HG03060 (cell line): ENCODE data around the gene HYLS1.
"Not testable (repeated sequence)": the region's sequence is repeated elsewhere in the genome, so short reads cannot be mapped to it uniquely, and the experiment has no call there.

Experiments used
- ATAC-seq: cut with Tn5 transposase; IDR thresholded peaks from one replicate; pipeline ENCODE4 v1.9.1; 2021; ENCODE audit warnings: low read depth, moderate number of reproducible peaks; ENCODE audit not compliant: unreplicated experiment

The HYLS1 gene

GRCh38 chr11:125902927-125903710 lies 15.7 kb downstream of the HYLS1 start, which contains the start of gene PUS3:
TSS of gene PUS3 (minus strand) at chr11:125903206. CDS start at chr11:125896284, 6,922 bp downstream.
- ATAC-seq, result peak; percentile 93

GRCh38 chr11:125903711-125904659 lies 16.5 kb downstream of the HYLS1 start, which contains the start of gene DDX25:
TSS of gene DDX25 (plus strand) at chr11:125904508. CDS start at chr11:125904518, 10 bp downstream.
- no peak for ATAC-seq

GRCh38 chr11:125904678-125905077 lies 17.2 kb downstream of the HYLS1 start:
- no peak for ATAC-seq

- ATAC-seq, result no peak
These were observed 22.9 kb downstream of the HYLS1 start for GRCh38 chr11:125910226-125910849.

GRCh38 chr11:125914601-125915000 lies 27.1 kb downstream of the HYLS1 start:
- ATAC-seq, result not testable (repeated sequence)

- no peak for ATAC-seq
These were observed 29.3 kb downstream of the HYLS1 start for GRCh38 chr11:125916683-125917347.

GRCh38 chr11:125918140-125918840 lies 30.8 kb downstream of the HYLS1 start:
- no peak for ATAC-seq

- no peak for ATAC-seq
These were observed 33.6 kb downstream of the HYLS1 start for GRCh38 chr11:125921042-125921441.

GRCh38 chr11:125922156-125922555 lies 34.7 kb downstream of the HYLS1 start:
- no peak for ATAC-seq

GRCh38 chr11:125923012-125923579 lies 35.6 kb downstream of the HYLS1 start:
- no peak for ATAC-seq

GRCh38 chr11:125923633-125924032 lies 36.2 kb downstream of the HYLS1 start:
- no peak for ATAC-seq

- ATAC-seq, result no peak
These were observed 37.0 kb downstream of the HYLS1 start for GRCh38 chr11:125924384-125925007.

- no peak for ATAC-seq
These were observed 37.8 kb downstream of the HYLS1 start for GRCh38 chr11:125925247-125925740.

GRCh38 chr11:125925804-125926203 lies 38.3 kb downstream of the HYLS1 start:
- ATAC-seq, result no peak

- ATAC-seq, result no peak
These were observed 39.2 kb downstream of the HYLS1 start for GRCh38 chr11:125926682-125927081.

GRCh38 chr11:125929445-125930075 lies 42.1 kb downstream of the HYLS1 start:
- no peak for ATAC-seq

- no peak for ATAC-seq
These were observed 42.6 kb downstream of the HYLS1 start for GRCh38 chr11:125930076-125930450.

GRCh38 chr11:125931116-125931515 lies 43.6 kb downstream of the HYLS1 start:
- ATAC-seq, result no peak
